Endothelial cell of umbilical vein (primary cell): ENCODE data around the gene BABAM1. TPM values are rescaled to one million over a fixed set of nuclear protein-coding genes. Genes with fewer than 3 reads are reported as not detected.

Experiments
- BruUV-seq: library from RNA; stranded (reverse); fragments of 400-500 nt; replicated peaks from 2 replicates; lab custom pipeline; 2021; lab: Mats Ljungman, UMichigan
- CTCF ChIA-PET: fragments of 300-600, 350-600 bp; sonication (Branson Sonifier 250); formaldehyde crosslinking; loops from one replicate; lab custom pipeline; 2021; ENCODE audit warnings: antibody characterized with exemption, inconsistent platforms; lab: Charles Lee
- POLR2A ChIA-PET: fragments of 300-600, 350-600 bp; sonication (Branson Sonifier 250); formaldehyde crosslinking; loops from one replicate; lab custom pipeline; 2021; ENCODE audit warnings: antibody characterized with exemption, inconsistent platforms; lab: Charles Lee
- DNase-seq: peaks from one replicate; pipeline ENCODE4 v3.0.0-alpha.2; 2011; ENCODE audit warnings: low read depth, low spot score
- FAIRE-seq: peaks from 2 replicates; lab custom pipeline; 2011; peaks lifted over from hg19 to GRCh38; lab: Jason Lieb, UNC
- H2AFZ ChIP-seq: 2 replicates; pipeline ENCODE4 v1.6.0; 2012; ENCODE audit warnings: low read depth, low read length, control low read depth, inconsistent platforms
- H3K27ac ChIP-seq: 2 replicates; pipeline ENCODE4 v1.5.1; 2011; ENCODE audit warnings: low read depth, mild to moderate bottlenecking, control low read depth, low read length, moderate library complexity; ENCODE audit not compliant: insufficient read depth
- H3K27me3 ChIP-seq, 2 experiments: 2 replicates each; pipeline versions ENCODE4 v1.6.0 to v1.6.1; 2011; ENCODE audit warnings: low read length in 2 of 2, mixed read lengths in 1 of 2; ENCODE audit not compliant: control insufficient read depth in 2 of 2, insufficient read depth in 2 of 2
- H3K36me3 ChIP-seq, 2 experiments: 2 replicates in 1 of 2; 3 replicates in 1 of 2; pipeline ENCODE4 v1.5.1; 2011; ENCODE audit warnings: low read length in 2 of 2, mild to moderate bottlenecking in 1 of 2, moderate library complexity in 1 of 2; ENCODE audit not compliant: control insufficient read depth in 2 of 2, insufficient read depth in 2 of 2; ENCODE audit errors: extremely low read depth in 1 of 2
- H3K4me1 ChIP-seq: 3 replicates; pipeline ENCODE4 v1.5.1; 2011; ENCODE audit warnings: mild to moderate bottlenecking, low read length; ENCODE audit not compliant: control insufficient read depth, insufficient read depth; ENCODE audit errors: extremely low read depth
- H3K4me2 ChIP-seq: 2 replicates; pipeline ENCODE4 v1.6.1; 2011; ENCODE audit warnings: low read length, control low read depth, mixed read lengths; ENCODE audit not compliant: insufficient read depth
- H3K4me3 ChIP-seq, 3 experiments: fragments of 200-600 bp in 1 of 3; sonication (generic), shearing (Covaris generic) in 1 of 3; replicated peaks in 1 of 3; 2 replicates each; pipeline ENCODE4 v1.5.1; 2011 to 2016; ENCODE audit warnings: control low read depth in 3 of 3, low read length in 3 of 3, mild to moderate bottlenecking in 2 of 3, inconsistent platforms in 1 of 3, low read depth in 1 of 3, moderate library complexity in 1 of 3; ENCODE audit not compliant: insufficient read depth in 1 of 3
- H3K79me2 ChIP-seq: 2 replicates; pipeline ENCODE4 v1.6.0; 2012; ENCODE audit warnings: low read length, inconsistent platforms; ENCODE audit not compliant: control insufficient read depth, insufficient read depth
- H3K9ac ChIP-seq: replicated peaks from 2 replicates; pipeline ENCODE3; 2011; ENCODE audit warnings: low read length, control low read depth; ENCODE audit not compliant: insufficient read depth; ENCODE audit errors: extremely low read depth
- H3K9me1 ChIP-seq: replicated peaks from 3 replicates; pipeline ENCODE4 v1.6.0; 2011; ENCODE audit warnings: mild to moderate bottlenecking, low read length; ENCODE audit not compliant: control insufficient read depth, insufficient read depth; ENCODE audit errors: extremely low read depth
- H3K9me3 ChIP-seq: replicated peaks from 2 replicates; pipeline ENCODE4 v1.5.1; 2012; ENCODE audit warnings: low read length, inconsistent platforms; ENCODE audit not compliant: control insufficient read depth, insufficient read depth
- H4K20me1 ChIP-seq: replicated peaks from 2 replicates; pipeline ENCODE3; 2011; ENCODE audit warnings: mild to moderate bottlenecking, low read length; ENCODE audit not compliant: control insufficient read depth, insufficient read depth; ENCODE audit errors: extremely low read depth
- EZH2 ChIP-seq: IDR thresholded peaks from 2 replicates; pipeline ENCODE4 v1.6.1; 2012; ENCODE audit warnings: borderline replicate concordance, low read depth, mild to moderate bottlenecking, moderate library complexity, low read length, inconsistent platforms; ENCODE audit not compliant: severe bottlenecking
- FOS ChIP-seq: IDR thresholded peaks from 2 replicates; pipeline ENCODE4 v1.6.1; 2011; ENCODE audit warnings: mild to moderate bottlenecking, low read length, moderate library complexity, borderline replicate concordance; ENCODE audit not compliant: insufficient read depth
- GATA2 ChIP-seq: IDR thresholded peaks from 2 replicates; pipeline ENCODE4 v1.7.0; 2011; ENCODE audit warnings: low read depth, mild to moderate bottlenecking, moderate library complexity, mixed read lengths, low read length; ENCODE audit not compliant: insufficient read length, insufficient read depth
- JUN ChIP-seq: IDR thresholded peaks from 2 replicates; pipeline ENCODE4 v1.6.1; 2011; ENCODE audit warnings: borderline replicate concordance, low read depth; ENCODE audit not compliant: insufficient read length, insufficient read depth
- MYC ChIP-seq: IDR thresholded peaks from one replicate; pipeline ENCODE4 v1.6.1; 2011; ENCODE audit warnings: mild to moderate bottlenecking, low read depth, low read length
- POLR2A ChIP-seq: IDR thresholded peaks from 2 replicates; pipeline ENCODE4 v1.6.1; 2012; ENCODE audit warnings: low read depth, mild to moderate bottlenecking, control low read depth, low read length
- POLR2AphosphoS5 ChIP-seq: IDR thresholded peaks from 2 replicates; pipeline ENCODE4 v1.6.1; 2012; ENCODE audit warnings: low read depth, mild to moderate bottlenecking, control low read depth, low read length, moderate library complexity; ENCODE audit not compliant: insufficient read depth
- dilution Hi-C: fragments of 300-500 bp; cut with MboI; formaldehyde crosslinking; loops from one replicate; pipeline ENCODE4 v1.15.0; 2019; ENCODE audit warnings: low sequenced_read_pairs; ENCODE audit not compliant: extremely low pct_ligation_motif_present
- intact Hi-C: fragments of 100-400 bp; cut with micrococcal nuclease; formaldehyde crosslinking; loops from one replicate; pipeline ENCODE4 v1.10.0; 2022
- polyA plus RNA-seq, 4 experiments: library from polyadenylated mRNA; depleted of rRNA in 3 of 4; stranded (reverse) in 3 of 4; unstranded in 1 of 4; fragments of >200 nt; gene quantifications; 2 replicates each; pipeline versions ENCODE4 v1.2.1 to v1.2.3, GENCODE V29; 2011 to 2012; ENCODE audit warnings: missing spikeins in 1 of 4
- total RNA-seq: library from RNA; stranded (reverse); gene quantifications from 2 replicates; pipeline ENCODE4 v1.2.3, GENCODE V29; 2021
- TF ChIP-seq, protein P1 (sequence below): IDR thresholded peaks from 2 replicates; pipeline ENCODE4 v1.6.1; 2011; ENCODE audit not compliant: insufficient read depth, insufficient read length
- TF ChIP-seq, protein P2 (sequence below), 2 donors: IDR thresholded peaks; 1 replicate in 1 of 2; 2 replicates in 1 of 2; pipeline ENCODE4 v1.5.1; 2011; ENCODE audit warnings: low read length in 2 of 2, mild to moderate bottlenecking in 2 of 2, moderate library complexity in 2 of 2, control low read depth in 1 of 2, inconsistent platforms in 1 of 2, low read depth in 1 of 2; ENCODE audit not compliant: insufficient read depth in 1 of 2; ENCODE audit errors: extremely low read depth in 1 of 2

The BABAM1 gene
- total and polyA plus RNA-seq, 2 donors (not counting 3 experiments of a cell fraction or from before 2014, with no cell fraction given), result 118 to 140 TPM

DNA sequence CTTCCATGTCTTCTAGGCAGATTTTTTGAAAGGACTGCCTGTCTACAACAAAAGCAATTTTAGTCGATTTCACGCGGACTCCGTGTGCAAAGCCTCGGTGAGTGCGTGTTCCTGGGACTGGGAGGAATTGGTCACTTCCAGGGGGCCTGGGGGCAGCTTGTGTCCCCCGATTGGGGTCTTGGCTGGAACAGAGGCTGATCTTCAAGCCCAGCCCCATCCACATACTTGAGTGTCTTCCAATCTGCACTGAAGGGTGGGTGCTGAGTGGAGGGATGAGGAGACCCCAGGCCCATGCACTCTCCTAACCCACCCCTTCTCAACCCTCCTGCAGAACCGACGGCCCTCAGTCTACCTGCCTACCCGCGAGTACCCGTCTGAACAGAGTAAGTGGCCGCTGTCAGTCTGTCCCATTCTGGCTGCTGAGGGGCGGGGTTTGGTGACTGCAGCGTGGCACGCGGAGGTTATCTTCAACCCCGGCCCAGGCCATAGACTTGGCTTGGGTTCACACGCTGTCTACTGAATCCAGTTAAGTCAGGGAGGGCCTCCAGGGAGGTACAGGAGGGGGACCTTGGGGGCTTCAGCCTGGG, 46.9 kb downstream of the BABAM1 start:
- Histone ChIP-seq H3K27ac (no peak overlapping the region), H3K79me2 (peaks cover 34% of the 10 kb centered on the region), H3K9ac (no peak overlapping the region), H3K9me1 (no peaks in the 10 kb centered on the region), H2AFZ (no peak overlapping the region), H3K4me2 (no peak overlapping the region), H3K9me3 (no peaks in the 10 kb centered on the region), H3K36me3 (peaks cover 6 to 25% of the 10 kb centered on the region in 2 experiments), H4K20me1 (no peaks in the 10 kb centered on the region), H3K27me3 (no peaks in the 10 kb centered on the region), H3K4me3 (no peak overlapping the region), H3K4me1 (peaks cover 8% of the 10 kb centered on the region)
- DNase-seq (no peak), FAIRE-seq (no peak)
- intact Hi-C loops, result no loop called here
- TF ChIP-seq, protein P1, sequence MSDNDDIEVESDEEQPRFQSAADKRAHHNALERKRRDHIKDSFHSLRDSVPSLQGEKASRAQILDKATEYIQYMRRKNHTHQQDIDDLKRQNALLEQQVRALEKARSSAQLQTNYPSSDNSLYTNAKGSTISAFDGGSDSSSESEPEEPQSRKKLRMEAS, result no peak
- TF ChIP-seq, protein P2, sequence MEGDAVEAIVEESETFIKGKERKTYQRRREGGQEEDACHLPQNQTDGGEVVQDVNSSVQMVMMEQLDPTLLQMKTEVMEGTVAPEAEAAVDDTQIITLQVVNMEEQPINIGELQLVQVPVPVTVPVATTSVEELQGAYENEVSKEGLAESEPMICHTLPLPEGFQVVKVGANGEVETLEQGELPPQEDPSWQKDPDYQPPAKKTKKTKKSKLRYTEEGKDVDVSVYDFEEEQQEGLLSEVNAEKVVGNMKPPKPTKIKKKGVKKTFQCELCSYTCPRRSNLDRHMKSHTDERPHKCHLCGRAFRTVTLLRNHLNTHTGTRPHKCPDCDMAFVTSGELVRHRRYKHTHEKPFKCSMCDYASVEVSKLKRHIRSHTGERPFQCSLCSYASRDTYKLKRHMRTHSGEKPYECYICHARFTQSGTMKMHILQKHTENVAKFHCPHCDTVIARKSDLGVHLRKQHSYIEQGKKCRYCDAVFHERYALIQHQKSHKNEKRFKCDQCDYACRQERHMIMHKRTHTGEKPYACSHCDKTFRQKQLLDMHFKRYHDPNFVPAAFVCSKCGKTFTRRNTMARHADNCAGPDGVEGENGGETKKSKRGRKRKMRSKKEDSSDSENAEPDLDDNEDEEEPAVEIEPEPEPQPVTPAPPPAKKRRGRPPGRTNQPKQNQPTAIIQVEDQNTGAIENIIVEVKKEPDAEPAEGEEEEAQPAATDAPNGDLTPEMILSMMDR (IDR thresholded peaks at IDR 0.05; ENCODE audit: extremely low read depth in 1 of 2, insufficient read depth in 1 of 2, low read depth in 1 of 2, low read length in 2 of 2), result no peak
- TF ChIP-seq GATA2 (no peak), POLR2A (no peak), JUN (no peak), EZH2 (no peak), FOS (no peak), MYC (no peak), POLR2AphosphoS5 (no peak)
- dilution Hi-C loops, result no loop called here
- POLR2A ChIA-PET, result no interaction called here
- BruUV-seq, result no TSS peak
- CTCF ChIA-PET, result no interaction called here
